ENCODE results near the gene CLEC4M.

DNA sequence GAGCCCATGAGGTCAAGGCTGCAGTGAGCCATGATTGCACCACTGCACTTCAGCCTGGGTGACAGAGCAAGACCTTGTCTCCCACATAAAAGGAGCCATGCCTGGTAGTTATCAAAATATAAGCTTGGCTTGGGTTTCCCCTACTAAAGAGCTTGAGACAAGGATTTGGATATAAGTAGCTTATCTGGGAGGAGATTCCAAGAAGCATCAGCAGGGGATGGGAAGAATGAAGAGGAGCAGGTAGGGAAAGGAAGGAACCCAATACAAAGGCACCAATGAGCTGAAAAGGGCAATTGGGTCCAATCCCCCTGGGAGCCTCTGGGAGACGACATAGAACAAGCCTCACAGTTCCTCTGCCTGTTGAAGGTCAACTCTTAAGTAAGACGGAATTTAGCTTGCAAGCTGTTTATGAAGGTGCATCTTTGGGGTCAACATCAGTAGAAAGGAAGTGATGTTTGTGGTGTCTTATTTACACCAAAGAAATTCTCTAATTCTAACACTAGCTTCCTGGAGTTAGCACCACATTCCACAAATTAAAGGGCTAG lies 23.8 kb upstream of the CLEC4M start:
- TF ChIP-seq, protein P1, sequence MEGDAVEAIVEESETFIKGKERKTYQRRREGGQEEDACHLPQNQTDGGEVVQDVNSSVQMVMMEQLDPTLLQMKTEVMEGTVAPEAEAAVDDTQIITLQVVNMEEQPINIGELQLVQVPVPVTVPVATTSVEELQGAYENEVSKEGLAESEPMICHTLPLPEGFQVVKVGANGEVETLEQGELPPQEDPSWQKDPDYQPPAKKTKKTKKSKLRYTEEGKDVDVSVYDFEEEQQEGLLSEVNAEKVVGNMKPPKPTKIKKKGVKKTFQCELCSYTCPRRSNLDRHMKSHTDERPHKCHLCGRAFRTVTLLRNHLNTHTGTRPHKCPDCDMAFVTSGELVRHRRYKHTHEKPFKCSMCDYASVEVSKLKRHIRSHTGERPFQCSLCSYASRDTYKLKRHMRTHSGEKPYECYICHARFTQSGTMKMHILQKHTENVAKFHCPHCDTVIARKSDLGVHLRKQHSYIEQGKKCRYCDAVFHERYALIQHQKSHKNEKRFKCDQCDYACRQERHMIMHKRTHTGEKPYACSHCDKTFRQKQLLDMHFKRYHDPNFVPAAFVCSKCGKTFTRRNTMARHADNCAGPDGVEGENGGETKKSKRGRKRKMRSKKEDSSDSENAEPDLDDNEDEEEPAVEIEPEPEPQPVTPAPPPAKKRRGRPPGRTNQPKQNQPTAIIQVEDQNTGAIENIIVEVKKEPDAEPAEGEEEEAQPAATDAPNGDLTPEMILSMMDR (IDR thresholded peaks at IDR 0.05) = no peak
- TF ChIP-seq POLR2A (IDR thresholded peaks at IDR 0.05) = no peak

Data from testis (tissue), 2 donors.